Endothelial cell of umbilical vein (primary cell): ENCODE data around the gene ADAMTSL2.

Source experiments
- CTCF ChIP-seq, 2 donors: IDR thresholded peaks; 1 replicate in 1 of 2; 2 replicates in 1 of 2; pipeline ENCODE4 v1.5.1; 2011; ENCODE audit warnings: low read length in 2 of 2, mild to moderate bottlenecking in 2 of 2, moderate library complexity in 2 of 2, control low read depth in 1 of 2, inconsistent platforms in 1 of 2, low read depth in 1 of 2; ENCODE audit not compliant: insufficient read depth in 1 of 2; ENCODE audit errors: extremely low read depth in 1 of 2
- EZH2 ChIP-seq: IDR thresholded peaks from 2 replicates; pipeline ENCODE4 v1.6.1; 2012; ENCODE audit warnings: borderline replicate concordance, low read depth, mild to moderate bottlenecking, moderate library complexity, low read length, inconsistent platforms; ENCODE audit not compliant: severe bottlenecking
- GATA2 ChIP-seq: IDR thresholded peaks from 2 replicates; pipeline ENCODE4 v1.7.0; 2011; ENCODE audit warnings: low read depth, mild to moderate bottlenecking, moderate library complexity, mixed read lengths, low read length; ENCODE audit not compliant: insufficient read length, insufficient read depth
- JUN ChIP-seq: IDR thresholded peaks from 2 replicates; pipeline ENCODE4 v1.6.1; 2011; ENCODE audit warnings: borderline replicate concordance, low read depth; ENCODE audit not compliant: insufficient read length, insufficient read depth
- POLR2A ChIP-seq: IDR thresholded peaks from 2 replicates; pipeline ENCODE4 v1.6.1; 2012; ENCODE audit warnings: low read depth, mild to moderate bottlenecking, control low read depth, low read length
- POLR2AphosphoS5 ChIP-seq: IDR thresholded peaks from 2 replicates; pipeline ENCODE4 v1.6.1; 2012; ENCODE audit warnings: low read depth, mild to moderate bottlenecking, control low read depth, low read length, moderate library complexity; ENCODE audit not compliant: insufficient read depth

GRCh38 chr9:133524146-133524545 lies 10.4 kb upstream of the ADAMTSL2 start:
- TF ChIP-seq POLR2A, result no peak
- no peak for TF ChIP-seq CTCF (IDR thresholded peaks at IDR 0.05; ENCODE audit: extremely low read depth in 1 of 2, insufficient read depth in 1 of 2, low read depth in 1 of 2, low read length in 2 of 2)
- no peak for TF ChIP-seq EZH2
- TF ChIP-seq JUN, result no peak
- no peak for TF ChIP-seq GATA2
- no peak for TF ChIP-seq POLR2AphosphoS5
